AG10803 (cell line): ENCODE results near the gene MICAL2.
"Not testable (repeated sequence)": the region's sequence is repeated elsewhere in the genome, so short reads cannot be mapped to it uniquely, and the experiment has no call there.

Experiments
- DNase-seq: peaks from one replicate; pipeline ENCODE4 v3.0.0; 2010; ENCODE audit warnings: low read depth
- H3K4me3 ChIP-seq: 2 replicates; pipeline ENCODE4 v1.5.1; 2011; ENCODE audit warnings: mild to moderate bottlenecking, low read length, control low read depth
- TF ChIP-seq, protein P1 (sequence below): conservative IDR thresholded peaks from 2 replicates; pipeline ENCODE4 v1.5.1; 2011; ENCODE audit warnings: mild to moderate bottlenecking, low read length, control low read depth, inconsistent platforms

MICAL2 gene

DNA sequence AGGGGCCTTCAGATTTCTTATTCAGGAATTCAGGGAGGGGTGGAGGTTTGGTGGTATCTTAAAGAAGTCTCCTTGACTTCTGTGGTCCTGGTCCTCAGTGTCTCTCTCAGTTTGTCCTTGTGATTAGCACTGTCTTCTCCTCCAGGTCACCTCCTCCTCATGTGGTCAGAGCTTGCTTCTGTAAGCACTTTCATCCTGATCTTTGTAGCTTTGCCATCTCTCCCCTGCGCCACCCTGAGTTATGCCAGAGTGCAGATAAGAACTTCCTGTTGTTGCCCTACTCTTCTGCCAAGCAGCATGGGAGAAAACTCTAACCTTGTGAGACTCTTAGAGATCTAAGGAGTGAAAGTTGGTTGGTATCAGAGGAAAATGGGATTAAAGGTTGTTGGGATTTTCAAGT is 30.9 kb downstream of the MICAL2 start:
- H3K4me3 ChIP-seq: no peak overlapping the region
- no peak for DNase-seq
- TF ChIP-seq, protein P1, sequence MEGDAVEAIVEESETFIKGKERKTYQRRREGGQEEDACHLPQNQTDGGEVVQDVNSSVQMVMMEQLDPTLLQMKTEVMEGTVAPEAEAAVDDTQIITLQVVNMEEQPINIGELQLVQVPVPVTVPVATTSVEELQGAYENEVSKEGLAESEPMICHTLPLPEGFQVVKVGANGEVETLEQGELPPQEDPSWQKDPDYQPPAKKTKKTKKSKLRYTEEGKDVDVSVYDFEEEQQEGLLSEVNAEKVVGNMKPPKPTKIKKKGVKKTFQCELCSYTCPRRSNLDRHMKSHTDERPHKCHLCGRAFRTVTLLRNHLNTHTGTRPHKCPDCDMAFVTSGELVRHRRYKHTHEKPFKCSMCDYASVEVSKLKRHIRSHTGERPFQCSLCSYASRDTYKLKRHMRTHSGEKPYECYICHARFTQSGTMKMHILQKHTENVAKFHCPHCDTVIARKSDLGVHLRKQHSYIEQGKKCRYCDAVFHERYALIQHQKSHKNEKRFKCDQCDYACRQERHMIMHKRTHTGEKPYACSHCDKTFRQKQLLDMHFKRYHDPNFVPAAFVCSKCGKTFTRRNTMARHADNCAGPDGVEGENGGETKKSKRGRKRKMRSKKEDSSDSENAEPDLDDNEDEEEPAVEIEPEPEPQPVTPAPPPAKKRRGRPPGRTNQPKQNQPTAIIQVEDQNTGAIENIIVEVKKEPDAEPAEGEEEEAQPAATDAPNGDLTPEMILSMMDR: no peak

DNA sequence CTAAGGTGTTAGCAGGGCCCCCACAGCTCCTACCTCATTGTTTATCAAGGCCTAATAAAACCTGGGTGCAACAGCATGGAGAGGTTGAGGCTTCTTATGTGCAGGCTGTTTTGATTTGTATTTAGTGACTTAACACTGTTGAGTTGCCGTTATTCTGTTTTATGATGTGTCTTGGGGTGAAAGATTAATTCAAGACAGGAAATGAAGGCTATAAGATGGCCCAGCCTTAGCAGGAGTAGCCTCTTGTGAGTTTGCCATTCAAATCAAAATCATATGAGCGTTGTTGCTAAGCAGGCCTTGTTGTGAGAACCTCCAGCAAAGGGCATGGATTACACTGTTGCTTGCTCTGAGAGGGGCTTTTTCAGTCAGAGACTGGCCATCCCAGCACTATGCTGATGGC is 31.8 kb downstream of the MICAL2 start:
- TF ChIP-seq, protein P1: no peak
- no peak for DNase-seq
- H3K4me3 ChIP-seq: no peak overlapping the region

DNA sequence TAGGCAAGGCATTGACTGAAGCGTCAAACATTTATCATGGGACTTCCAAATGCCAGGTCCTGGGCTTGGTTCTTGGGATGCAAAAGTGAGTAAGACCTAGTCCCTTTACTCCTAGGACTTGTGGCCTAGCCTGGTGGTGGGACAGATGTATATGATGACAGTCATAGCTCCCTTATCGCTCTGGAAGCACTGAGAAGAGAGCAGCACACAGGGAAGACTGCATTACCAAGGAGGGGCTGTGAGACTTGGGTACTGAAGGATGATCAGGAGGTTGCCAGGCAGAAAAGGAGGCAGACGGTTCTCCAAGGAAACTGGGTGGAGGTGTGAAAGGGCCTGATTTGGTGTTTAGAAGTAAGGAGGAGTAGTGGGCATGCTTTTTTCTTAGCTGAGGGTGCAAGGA is 32.5 kb downstream of the MICAL2 start:
- no peak overlapping the region for H3K4me3 ChIP-seq

GRCh38 chr11:12143461-12144258 is 33.3 kb downstream of the MICAL2 start:
- no peak overlapping the region for H3K4me3 ChIP-seq
- TF ChIP-seq, protein P1: no peak
- DNase-seq: no peak

More for the DNA sequence above, 32.5 kb downstream of the MICAL2 start:
- no peak for DNase-seq
- TF ChIP-seq, protein P1: no peak

DNA sequence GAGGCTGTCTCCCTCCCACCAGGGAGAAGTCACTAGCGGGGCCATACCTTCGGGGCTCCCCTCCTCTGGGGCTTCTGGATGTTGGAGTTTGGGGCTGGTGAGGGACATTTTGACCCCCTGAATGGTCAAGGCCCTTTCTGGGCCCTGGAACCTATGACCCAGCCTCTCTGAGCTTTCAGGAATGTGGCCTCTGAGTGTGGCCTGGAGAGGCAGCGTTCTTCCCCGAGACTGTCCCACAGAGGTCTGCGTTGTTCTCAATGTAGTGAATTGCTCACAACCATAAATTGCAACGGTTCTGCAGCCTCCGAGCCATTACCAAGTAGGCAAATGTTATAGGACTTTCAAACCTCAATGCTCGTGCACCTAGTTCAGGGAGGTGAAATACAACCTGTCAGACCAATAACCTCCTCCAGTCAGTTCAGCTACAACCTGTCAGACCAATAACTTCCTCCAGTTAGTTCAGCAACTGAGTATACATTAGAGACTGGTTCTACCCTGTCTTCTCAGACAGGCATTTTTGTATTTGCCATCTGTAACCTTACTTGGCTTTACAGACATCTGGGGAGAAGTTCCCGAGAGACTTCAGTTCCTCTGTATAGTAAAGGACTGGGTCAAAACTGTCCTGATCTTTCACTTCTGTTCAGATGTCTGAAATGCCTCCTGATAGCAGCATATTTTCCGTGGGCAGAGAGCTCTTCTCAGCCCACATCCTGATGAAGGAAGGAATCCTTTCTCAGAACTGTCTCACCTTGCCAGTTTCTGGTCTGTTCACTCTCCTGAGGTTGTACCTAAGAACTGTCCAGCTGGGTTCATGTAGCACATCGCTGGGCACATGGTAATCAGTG is 34.2 kb downstream of the MICAL2 start:
- H3K4me3 ChIP-seq: no peak overlapping the region
- no peak for DNase-seq
- TF ChIP-seq, protein P1: no peak

DNA sequence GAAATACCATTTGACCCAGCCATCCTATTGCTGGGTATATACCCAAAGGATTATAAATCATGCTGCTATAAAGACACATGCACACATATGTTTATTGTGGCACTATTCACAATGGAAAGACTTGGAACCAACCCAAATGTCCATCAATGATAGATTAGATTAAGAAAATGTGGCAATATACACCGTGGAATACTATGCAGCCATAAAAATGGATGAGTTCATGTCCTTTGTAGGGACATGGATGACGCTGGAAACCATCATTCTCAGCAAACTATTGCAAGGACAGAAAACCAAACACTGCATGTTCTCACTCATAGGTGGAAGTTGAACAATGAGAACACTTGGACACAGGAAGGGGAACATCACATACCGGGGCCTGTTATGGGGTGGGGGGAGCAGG is 36.3 kb downstream of the MICAL2 start:
- DNase-seq, H3K4me3 ChIP-seq: not testable (repeated sequence)

GRCh38 chr11:12147827-12148226 is 37.4 kb downstream of the MICAL2 start:
- no peak for DNase-seq
- TF ChIP-seq, protein P1: no peak
- H3K4me3 ChIP-seq: no peak overlapping the region
